Skeletal muscle satellite cell (primary cell): ENCODE measurements around the gene WDR59.

Experiments
- H3K27me3 ChIP-seq: 2 replicates; pipeline ENCODE4 v1.7.0; 2013; ENCODE audit warnings: low read length; ENCODE audit not compliant: control insufficient read depth, insufficient read depth
- H3K36me3 ChIP-seq: 2 replicates; pipeline ENCODE4 v1.7.0; 2013; ENCODE audit warnings: mild to moderate bottlenecking, control low read depth, low read length; ENCODE audit not compliant: insufficient read depth
- H3K4me1 ChIP-seq: 2 replicates; pipeline ENCODE4 v1.7.0; 2013; ENCODE audit warnings: low read length; ENCODE audit not compliant: control insufficient read depth, insufficient read depth
- H3K4me2 ChIP-seq: 2 replicates; pipeline ENCODE4 v1.7.0; 2013; ENCODE audit warnings: mild to moderate bottlenecking, low read length
- H3K4me3 ChIP-seq: 2 replicates; pipeline ENCODE4 v1.7.0; 2013; ENCODE audit warnings: low read length
- H3K9ac ChIP-seq: 2 replicates; pipeline ENCODE4 v1.7.0; 2013; ENCODE audit warnings: mild to moderate bottlenecking, low read depth, low read length, moderate library complexity
- H3K9me3 ChIP-seq: replicated peaks from 2 replicates; pipeline ENCODE4 v1.7.0; 2013; ENCODE audit warnings: mild to moderate bottlenecking, control low read depth, low read length

WDR59 gene

DNA sequence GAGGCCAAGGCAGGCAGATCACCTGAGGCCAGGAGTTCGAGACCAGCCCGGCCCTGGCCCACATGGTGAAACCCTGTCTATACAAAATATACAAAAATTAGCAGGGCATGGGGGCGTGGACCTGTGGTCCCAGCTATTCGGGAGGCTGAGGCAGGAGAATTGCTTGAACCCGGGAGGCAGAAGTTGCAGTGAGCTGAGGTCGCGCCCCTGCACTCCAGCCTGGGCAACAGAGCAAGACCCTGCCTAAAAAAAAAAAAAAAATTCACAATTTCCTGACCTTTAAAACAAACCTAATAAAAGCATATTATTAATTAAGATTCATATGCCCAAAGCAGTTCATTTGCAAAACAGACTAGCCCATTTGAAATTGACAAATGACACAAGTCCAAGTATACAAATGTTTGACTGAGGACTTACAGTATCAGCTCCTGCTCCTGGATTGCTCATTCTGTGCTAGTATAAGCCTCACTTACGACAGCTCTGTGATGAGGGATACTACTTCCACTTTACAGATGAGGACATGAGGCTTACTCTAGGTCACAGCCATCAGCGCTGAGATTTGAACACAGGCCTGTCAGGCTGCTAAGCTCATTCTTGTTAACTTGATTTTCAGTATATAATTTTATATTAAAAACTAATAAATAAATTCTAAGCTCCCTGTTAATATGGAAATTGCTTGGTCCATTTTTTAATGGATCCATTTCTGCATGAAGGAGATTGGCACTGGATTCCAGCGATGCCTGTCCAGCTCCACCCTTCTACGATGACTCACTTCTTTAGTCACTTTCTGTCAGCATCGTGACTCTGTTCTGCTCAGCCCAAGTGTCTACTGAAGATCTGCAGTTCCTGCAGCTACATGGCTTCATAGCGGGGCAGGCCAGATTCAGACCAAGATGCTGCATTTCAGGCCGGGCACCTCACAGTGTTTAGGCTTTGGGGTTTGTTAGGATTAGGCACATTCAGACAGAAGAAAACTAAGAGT lies 88.2 kb downstream of the WDR59 start:
- Histone ChIP-seq H3K9me3 (no peaks in the 10 kb centered on the region), H3K36me3 (peaks cover 28% of the 10 kb centered on the region), H3K4me2 (no peak overlapping the region), H3K4me3 (no peak overlapping the region), H3K27me3 (no peaks in the 10 kb centered on the region), H3K9ac (no peak overlapping the region), H3K4me1 (peaks cover 7% of the 10 kb centered on the region)

DNA sequence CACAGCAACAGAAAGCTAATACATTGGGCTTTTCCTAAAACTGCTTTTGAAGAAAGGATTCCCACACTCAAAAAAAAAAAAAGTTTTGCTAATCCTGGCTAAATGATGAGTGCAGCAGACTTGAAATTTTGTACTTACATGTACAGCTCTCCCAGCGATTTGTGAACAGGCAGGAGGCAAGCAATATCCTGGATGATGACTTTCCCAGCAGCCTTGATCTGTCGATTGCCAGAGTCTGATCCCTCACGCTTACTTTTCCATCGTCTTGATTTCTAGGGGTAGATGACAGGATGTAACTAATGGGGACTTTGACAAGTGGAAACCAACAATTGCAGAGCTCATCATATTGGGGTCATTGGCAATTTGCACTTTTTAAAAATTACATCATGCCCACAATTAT lies 91.4 kb downstream of the WDR59 start:
- H3K9ac ChIP-seq, result no peak overlapping the region
- H3K9me3 ChIP-seq, result no peaks in the 10 kb centered on the region
- H3K4me1 ChIP-seq, result peaks cover 7% of the 10 kb centered on the region
- H3K4me2 ChIP-seq, result no peak overlapping the region
- H3K27me3 ChIP-seq, result no peaks in the 10 kb centered on the region
- peaks cover 32% of the 10 kb centered on the region for H3K36me3 ChIP-seq
- no peak overlapping the region for H3K4me3 ChIP-seq

- H3K4me2 ChIP-seq, result no peak overlapping the region
- H3K9me3 ChIP-seq, result no peaks in the 10 kb centered on the region
- peaks cover 36% of the 10 kb centered on the region for H3K36me3 ChIP-seq
- no peak overlapping the region for H3K4me3 ChIP-seq
- peaks cover 7% of the 10 kb centered on the region for H3K4me1 ChIP-seq
- no peak overlapping the region for H3K9ac ChIP-seq
- no peaks in the 10 kb centered on the region for H3K27me3 ChIP-seq
Measured at GRCh38 chr16:74892574-74893461, 92.1 kb downstream of the WDR59 start.

- no peaks in the 10 kb centered on the region for H3K9me3 ChIP-seq
- H3K9ac ChIP-seq, result no peak overlapping the region
- no peaks in the 10 kb centered on the region for H3K27me3 ChIP-seq
- H3K4me1 ChIP-seq, result no peaks in the 10 kb centered on the region
- H3K4me2 ChIP-seq, result no peak overlapping the region
- H3K4me3 ChIP-seq, result no peak overlapping the region
- peaks cover 55% of the 10 kb centered on the region for H3K36me3 ChIP-seq
Measured at GRCh38 chr16:74888888-74889287, 96.0 kb downstream of the WDR59 start.

GRCh38 chr16:74888232-74888862 lies 96.6 kb downstream of the WDR59 start:
- H3K9ac ChIP-seq, result no peak overlapping the region
- no peak overlapping the region for H3K4me3 ChIP-seq
- H3K27me3 ChIP-seq, result no peaks in the 10 kb centered on the region
- no peaks in the 10 kb centered on the region for H3K4me1 ChIP-seq
- no peak overlapping the region for H3K4me2 ChIP-seq
- H3K36me3 ChIP-seq, result peaks cover 52% of the 10 kb centered on the region
- H3K9me3 ChIP-seq, result no peaks in the 10 kb centered on the region

- no peak overlapping the region for H3K9ac ChIP-seq
- H3K27me3 ChIP-seq, result no peaks in the 10 kb centered on the region
- H3K4me2 ChIP-seq, result no peak overlapping the region
- H3K9me3 ChIP-seq, result no peaks in the 10 kb centered on the region
- H3K4me3 ChIP-seq, result no peak overlapping the region
- no peaks in the 10 kb centered on the region for H3K4me1 ChIP-seq
- H3K36me3 ChIP-seq, result peaks cover 42% of the 10 kb centered on the region
Measured at GRCh38 chr16:74887084-74887483, 97.8 kb downstream of the WDR59 start.

DNA sequence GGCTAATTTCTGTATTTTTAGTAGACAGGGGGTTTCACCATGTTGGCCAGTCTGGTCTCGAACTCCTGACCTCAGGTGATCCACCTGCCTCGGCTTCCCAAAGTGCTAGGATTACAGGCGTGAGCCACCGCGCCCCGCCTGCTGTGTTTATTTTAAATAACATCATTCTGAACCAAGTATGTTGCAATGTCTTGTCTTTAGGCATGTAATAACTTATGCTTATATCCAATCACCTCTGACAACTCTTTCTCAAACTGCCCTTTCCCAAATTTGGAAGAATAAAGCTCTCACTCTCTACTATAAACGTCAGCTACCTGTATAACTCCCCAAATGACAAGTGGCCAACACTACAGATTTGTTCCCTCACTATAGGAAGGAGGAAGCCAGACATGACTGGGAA lies 107.2 kb downstream of the WDR59 start:
- Histone ChIP-seq H3K4me1 (no peaks in the 10 kb centered on the region), H3K36me3 (peaks cover 14% of the 10 kb centered on the region), H3K9me3 (no peaks in the 10 kb centered on the region), H3K4me2 (no peak overlapping the region), H3K9ac (no peak overlapping the region), H3K4me3 (no peak overlapping the region), H3K27me3 (no peaks in the 10 kb centered on the region)

DNA sequence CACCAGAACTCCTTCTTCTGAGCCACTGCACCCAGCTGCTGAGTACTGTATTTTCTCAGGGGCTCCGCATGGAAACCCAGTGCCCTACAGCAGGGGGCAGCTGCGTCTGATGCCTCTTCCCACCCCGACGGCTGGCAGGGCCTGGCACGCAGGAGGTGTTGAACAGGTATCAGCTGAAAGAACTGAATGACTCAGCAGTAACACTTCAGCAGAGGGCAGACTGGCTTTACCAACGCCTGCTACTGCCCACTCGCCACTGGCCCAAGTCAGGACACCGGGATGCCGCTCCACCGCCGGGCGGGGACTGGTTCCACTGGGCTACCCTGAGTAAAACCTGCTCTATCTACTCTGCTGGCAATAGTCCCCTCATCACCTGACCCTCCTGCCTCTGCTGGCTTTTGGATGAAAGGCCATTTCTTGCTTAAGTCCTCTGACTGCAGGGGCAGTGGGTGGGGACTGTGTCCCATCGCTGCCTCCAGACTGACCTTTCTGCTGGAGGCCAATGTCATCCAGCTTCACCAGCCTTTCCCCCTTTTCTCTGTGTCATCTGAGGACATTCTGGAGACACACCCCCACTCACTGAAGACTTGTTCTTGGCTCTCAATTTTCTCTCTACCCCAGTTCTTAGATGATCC lies 109.9 kb downstream of the WDR59 start:
- Histone ChIP-seq H3K4me1 (no peaks in the 10 kb centered on the region), H3K9ac (no peak overlapping the region), H3K9me3 (no peaks in the 10 kb centered on the region), H3K36me3 (peaks cover 9% of the 10 kb centered on the region), H3K4me2 (no peak overlapping the region), H3K4me3 (no peak overlapping the region), H3K27me3 (no peaks in the 10 kb centered on the region)

GRCh38 chr16:74874123-74874522 lies 110.8 kb downstream of the WDR59 start:
- no peaks in the 10 kb centered on the region for H3K27me3 ChIP-seq
- no peak overlapping the region for H3K4me2 ChIP-seq
- no peaks in the 10 kb centered on the region for H3K4me1 ChIP-seq
- H3K9me3 ChIP-seq, result no peaks in the 10 kb centered on the region
- no peak overlapping the region for H3K9ac ChIP-seq
- H3K36me3 ChIP-seq, result peaks cover 9% of the 10 kb centered on the region
- H3K4me3 ChIP-seq, result no peak overlapping the region

- H3K36me3 ChIP-seq, result peaks cover 9% of the 10 kb centered on the region
- no peak overlapping the region for H3K4me3 ChIP-seq
- no peak overlapping the region for H3K4me2 ChIP-seq
- no peaks in the 10 kb centered on the region for H3K9me3 ChIP-seq
- no peak overlapping the region for H3K9ac ChIP-seq
- H3K4me1 ChIP-seq, result peaks cover 8% of the 10 kb centered on the region
- no peaks in the 10 kb centered on the region for H3K27me3 ChIP-seq
Measured at GRCh38 chr16:74872302-74872701, 112.6 kb downstream of the WDR59 start.

GRCh38 chr16:74871608-74872007 lies 113.3 kb downstream of the WDR59 start:
- Histone ChIP-seq H3K36me3 (peaks cover 9% of the 10 kb centered on the region), H3K27me3 (no peaks in the 10 kb centered on the region), H3K4me2 (no peak overlapping the region), H3K4me3 (no peak overlapping the region), H3K9me3 (no peaks in the 10 kb centered on the region), H3K9ac (no peak overlapping the region), H3K4me1 (peaks cover 8% of the 10 kb centered on the region)
